ENCODE data around the gene BRF1. TPM values are rescaled to one million over a fixed set of nuclear protein-coding genes. Genes with fewer than 3 reads are reported as not detected.

BRF1 gene
- total and polyA plus RNA-seq, 2 of the 8 experiments (the other 6 are each of a cell fraction or from before 2014, with no cell fraction given) = 7.7 to 18.3 TPM

- Histone ChIP-seq H3K36me3 (ENCODE audit: control insufficient read depth in 2 of 4, insufficient read depth in 4 of 4, low read length in 3 of 4) (no peaks in the 10 kb centered on the region), H3K23me2 (ENCODE audit: low read depth, low read length) (no peaks in the 10 kb centered on the region; the same call in 1 of the 2 replicates), H4K20me1 (replicated peaks in 1 of 2; ENCODE audit: control insufficient read depth in 1 of 2, insufficient read depth in 2 of 2, low read length in 2 of 2) (no peaks in the 10 kb centered on the region), H3K18ac (ENCODE audit: extremely low read depth, low read length) (no peak overlapping the region), H2BK120ac (replicated peaks; ENCODE audit: low read depth, low read length) (no peak overlapping the region), H3K9me3 (ENCODE audit: insufficient read depth in 2 of 2, low read depth in 1 of 2, low read length in 1 of 2) (no peaks in the 10 kb centered on the region), H2AK5ac (ENCODE audit: low read depth, low read length) (no peak overlapping the region), H3K14ac (ENCODE audit: insufficient read length) (no peak overlapping the region), H3K4me2 (ENCODE audit: insufficient read depth in 1 of 2, low read depth in 2 of 2, low read length in 2 of 2) (no peak overlapping the region), H2BK5ac (ENCODE audit: low read depth, low read length) (no peak overlapping the region), H3K4me3 (ENCODE audit: extremely low read depth in 1 of 4, insufficient read depth in 2 of 4, low read depth in 3 of 4, low read length in 4 of 4) (no peak overlapping the region), H2BK12ac (ENCODE audit: low read depth, low read length) (no peak overlapping the region), H3K4me1 (replicated peaks in 1 of 4; ENCODE audit: control insufficient read depth in 3 of 4, insufficient read depth in 4 of 4, low read length in 3 of 4) (peaks cover 6 to 18% (median 12%) of the 10 kb centered on the region in 4 experiments), H3K79me1 (ENCODE audit: low read depth, low read length) (no peaks in the 10 kb centered on the region), H2BK20ac (ENCODE audit: low read length) (no peak overlapping the region), H3K4ac (replicated peaks; ENCODE audit: insufficient read length, low read depth, low read length) (no peak overlapping the region), H3K79me2 (ENCODE audit: control insufficient read depth in 1 of 2, insufficient read depth in 2 of 2, low read length in 2 of 2) (no peaks in the 10 kb centered on the region), H4K91ac (replicated peaks; ENCODE audit: insufficient read length, low read length) (no peak overlapping the region), H2BK15ac (ENCODE audit: low read length) (no peak overlapping the region), H4K5ac (ENCODE audit: insufficient read length, low read depth, low read length) (no peak overlapping the region), H2AFZ (ENCODE audit: low read length) (no peak overlapping the region), H3K9ac (replicated peaks in 1 of 4; ENCODE audit: extremely low read depth in 1 of 4, low read depth in 3 of 4, low read length in 3 of 4) (no peak overlapping the region; a peak in 1 of 7 replicates), H3K27ac (ENCODE audit: low read depth, low read length) (no peak overlapping the region), H3K27me3 (replicated peaks in 1 of 4; ENCODE audit: control insufficient read depth in 3 of 4, extremely low read depth in 1 of 4, insufficient read depth in 3 of 4, low read length in 3 of 4) (peaks cover 0 to 4% (median 0%) of the 10 kb centered on the region in 4 experiments; a peak in 1 of 7 replicates), H3K56ac (replicated peaks; ENCODE audit: insufficient read length, low read depth, low read length) (no peak overlapping the region), H4K8ac (ENCODE audit: extremely low read depth, insufficient read depth, low read length) (no peak overlapping the region), H3K23ac (ENCODE audit: insufficient read length) (no peak overlapping the region)
- no peak for TF ChIP-seq CHD1 (IDR thresholded peaks at IDR 0.05; ENCODE audit: low read depth, low read length)
- TF ChIP-seq HDAC6 (IDR thresholded peaks at IDR 0.05; ENCODE audit: low read depth, low read length) = no peak
- TF ChIP-seq RAD21 (IDR thresholded peaks at IDR 0.05 in 1 of 2, conservative IDR thresholded peaks at IDR 0.05 in 1 of 2; ENCODE audit: low read depth in 2 of 2, low read length in 2 of 2) = no peak
- no peak for TF ChIP-seq USF2 (IDR thresholded peaks at IDR 0.05; ENCODE audit: low read length)
- FAIRE-seq = no peak
- POLR2A ChIA-PET (ENCODE audit: partially characterized antibody) = no interaction called here
- CTCF ChIA-PET (ENCODE audit: partially characterized antibody) = interaction anchor here (0.6 kb wide), 2 partner anchors 30 to 39 kb away, joined by 3 read pairs; no protein-coding TSS in a partner anchor
- DNase-seq (ENCODE audit: low read depth in 1 of 2, low spot score in 2 of 2) = no peak
- WGBS, 2 experiments (ENCODE audit: extremely low coverage in 1 of 2, insufficient coverage in 1 of 2, insufficient read length in 1 of 2, insufficient replicate concordance in 2 of 2, low coverage in 1 of 2, low lambda C conversion rate in 2 of 2, missing lambda C conversion rate in 1 of 2) = 91% methylated on average over 8 of the region's 8 CpGs; no CpG with 5 or more reads in 1 of the 2 experiments
Observed at GRCh38 chr14:105309371-105309770, 8.6 kb upstream of the BRF1 start.
